ENCODE results near the gene PIK3IP1.

- TF ChIP-seq POLR2AphosphoS5 (IDR thresholded peaks at IDR 0.05; ENCODE audit: borderline replicate concordance, low read depth, low read length) (no peak), EZH2 (IDR thresholded peaks at IDR 0.05) (no peak), FOXP2 (optimal IDR thresholded peaks at IDR 0.05; ENCODE audit: control extremely low read depth, extremely low read length, insufficient read depth) (no peak)
These were observed 42.0 kb upstream of the PIK3IP1 start for GRCh38 chr22:31334329-31334728.
